Naive B cell (primary cell): ENCODE results near the gene LIME1. TPM values are rescaled to one million over a fixed set of nuclear protein-coding genes. Genes with fewer than 3 reads are reported as not detected.

ENCODE experiments used
- ATAC-seq, 2 donors: fragments of 150-1000 bp; cut with Tn5 transposase; 2 replicates each; pipeline ENCODE4 v1.10.0; 2021; ENCODE audit warnings: low read depth in 2 of 2, mild to moderate bottlenecking in 2 of 2, moderate library complexity in 2 of 2
- DNase-seq: peaks from one replicate; pipeline ENCODE4 v3.0.0; 2022
- H3K27ac Mint-ChIP-seq, 6 donors: one replicate each; pipeline ENCODE4 v1.8.0; 2020 to 2022; ENCODE audit warnings: mild to moderate bottlenecking in 6 of 6, mixed read lengths in 6 of 6, moderate library complexity in 5 of 6, inconsistent platforms in 2 of 6
- H3K27me3 Mint-ChIP-seq, 3 donors: one replicate each; pipeline ENCODE4 v1.8.0; 2021 to 2022; ENCODE audit warnings: mixed read lengths in 3 of 3, mild to moderate bottlenecking in 1 of 3
- H3K36me3 Mint-ChIP-seq, 2 donors: one replicate each; pipeline ENCODE4 v1.8.0; 2020 to 2022; ENCODE audit warnings: mixed read lengths in 2 of 2, inconsistent platforms in 1 of 2, mild to moderate bottlenecking in 1 of 2
- H3K4me1 Mint-ChIP-seq, 3 donors: one replicate each; pipeline ENCODE4 v1.8.0; 2020 to 2022; ENCODE audit warnings: mixed read lengths in 3 of 3, inconsistent platforms in 1 of 3, mild to moderate bottlenecking in 1 of 3, moderate library complexity in 1 of 3
- H3K4me3 Mint-ChIP-seq, 8 donors: one replicate each; pipeline ENCODE4 v1.8.0; 2020 to 2022; ENCODE audit warnings: mild to moderate bottlenecking in 8 of 8, mixed read lengths in 8 of 8, moderate library complexity in 8 of 8, inconsistent platforms in 2 of 8
- H3K9me3 Mint-ChIP-seq, 7 donors: one replicate each; pipeline ENCODE4 v1.8.0; 2020 to 2022; ENCODE audit warnings: mixed read lengths in 7 of 7, mild to moderate bottlenecking in 5 of 7, inconsistent platforms in 2 of 7, moderate library complexity in 1 of 7
- polyA plus RNA-seq, 6 donors: library from polyadenylated mRNA; unstranded; fragments of 300-500 nt; fragmentation: Illumina TruSeq; gene quantifications; one replicate each; pipeline ENCODE4 v1.2.3, GENCODE V29; 2021; ENCODE audit warnings: low read depth in 6 of 6

Gene LIME1
- polyA plus RNA-seq, 6 donors from 2014 or later, result 4.9 to 19.0 (median 8.8) TPM

- Mint-ChIP-seq H3K36me3 (peaks cover 0 to 6% of the 10 kb centered on the region in 2 donors), H3K9me3 (no peaks in the 10 kb centered on the region), H3K4me1 (peaks cover 9 to 19% (median 12%) of the 10 kb centered on the region in 3 donors), H3K27me3 (no peaks in the 10 kb centered on the region), H3K4me3 (no peak overlapping the region), H3K27ac (no peak overlapping the region)
- DNase-seq (no peak), ATAC-seq (no peak)
These were observed 35.5 kb upstream of the LIME1 start for GRCh38 chr20:63701051-63701328.

DNA sequence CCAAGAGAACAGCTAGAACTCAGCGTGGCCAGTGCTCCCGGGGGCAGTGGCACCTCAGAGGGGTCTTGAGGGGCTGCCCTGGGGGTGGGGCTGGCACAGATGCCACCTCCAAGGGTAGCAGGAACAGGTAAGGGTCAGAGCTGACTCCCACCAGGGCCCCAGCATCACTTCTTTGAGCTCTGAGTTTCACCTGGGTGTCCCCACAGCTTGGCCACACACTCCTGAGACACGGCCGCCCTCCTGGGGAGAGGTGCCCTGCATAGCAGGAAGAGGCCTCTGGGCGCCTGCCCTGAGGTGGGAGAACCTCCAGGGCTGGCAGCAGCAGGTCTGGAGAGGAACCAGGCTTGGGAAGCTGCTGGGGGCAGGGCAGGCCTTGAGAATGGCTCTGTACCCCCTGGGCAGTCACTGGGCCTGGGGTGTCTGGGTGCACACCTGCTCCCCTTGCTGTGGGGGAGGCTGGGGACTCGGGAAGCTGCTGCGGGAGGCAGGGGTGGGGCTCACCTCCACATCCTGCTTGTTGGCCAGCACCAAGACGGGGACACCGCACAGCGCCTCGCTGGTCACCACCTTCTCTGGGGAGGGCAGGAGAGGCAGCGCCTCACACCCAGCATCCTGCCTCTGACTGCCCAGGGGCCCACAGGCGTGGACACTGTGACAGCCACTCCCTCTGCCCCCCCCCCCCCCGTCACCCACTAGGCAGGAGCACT is 35.0 kb upstream of the LIME1 start:
- H3K4me3 Mint-ChIP-seq, result no peak overlapping the region
- no peaks in the 10 kb centered on the region for H3K9me3 Mint-ChIP-seq
- ATAC-seq (no peak), DNase-seq (no peak)
- H3K36me3 Mint-ChIP-seq, result peaks cover 0 to 6% of the 10 kb centered on the region in 2 donors
- peaks cover 6 to 19% (median 10%) of the 10 kb centered on the region in 3 donors for H3K4me1 Mint-ChIP-seq
- no peaks in the 10 kb centered on the region for H3K27me3 Mint-ChIP-seq
- H3K27ac Mint-ChIP-seq, result no peak overlapping the region

- Mint-ChIP-seq H3K4me1 (peaks cover 12 to 23% (median 16%) of the 10 kb centered on the region in 3 donors), H3K36me3 (peaks cover 0 to 6% of the 10 kb centered on the region in 2 donors), H3K4me3 (peak overlapping the region in 1 of 8 donors; percentile 38), H3K27ac (peak overlapping the region in 1 of 6 donors; percentile 39), H3K9me3 (no peaks in the 10 kb centered on the region), H3K27me3 (no peaks in the 10 kb centered on the region)
- no peak for ATAC-seq
- no peak for DNase-seq
These were observed 34.3 kb upstream of the LIME1 start for GRCh38 chr20:63702036-63702665.

DNA sequence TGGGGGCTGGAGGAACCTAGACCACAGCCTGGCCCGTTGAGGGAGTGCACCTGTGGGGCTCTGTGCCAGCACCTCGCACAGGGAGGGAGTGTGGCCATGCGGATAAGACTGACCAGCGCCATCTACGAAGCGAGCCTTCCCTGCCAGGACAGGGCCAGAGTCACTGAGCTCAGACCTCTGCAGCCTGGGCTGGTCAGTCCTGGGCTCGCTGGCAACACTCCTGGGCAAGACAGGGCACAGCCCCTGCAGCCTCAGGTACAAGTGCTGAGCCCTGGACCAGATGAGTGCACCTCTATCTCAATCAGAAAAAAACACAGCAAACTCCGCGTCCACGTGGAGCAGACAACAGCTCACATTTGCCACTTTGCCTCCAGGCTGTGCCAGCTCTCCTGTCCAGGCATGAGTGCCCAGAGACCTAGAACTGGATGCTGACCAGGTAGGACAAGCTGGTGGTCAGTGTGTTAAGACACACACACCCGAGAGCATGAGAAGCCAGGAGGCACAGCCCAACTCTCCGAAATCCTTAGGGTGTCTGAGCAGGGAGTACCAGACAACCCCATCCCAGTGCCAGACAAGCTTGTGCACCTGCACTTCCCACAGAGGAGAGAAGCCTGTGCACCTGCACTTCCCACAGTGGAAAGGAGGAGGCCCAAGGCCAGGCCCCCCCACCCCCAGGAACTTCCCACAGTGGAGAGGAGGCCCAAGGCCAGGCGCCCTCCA is 33.6 kb upstream of the LIME1 start:
- no peaks in the 10 kb centered on the region for H3K27me3 Mint-ChIP-seq
- no peaks in the 10 kb centered on the region for H3K9me3 Mint-ChIP-seq
- H3K36me3 Mint-ChIP-seq, result peaks cover 0 to 6% of the 10 kb centered on the region in 2 donors
- ATAC-seq (no peak), DNase-seq (no peak)
- peaks cover 12 to 22% (median 17%) of the 10 kb centered on the region in 3 donors for H3K4me1 Mint-ChIP-seq
- H3K4me3 Mint-ChIP-seq, result peak overlapping the region in 1 of 8 donors; percentile 47
- peak overlapping the region in 1 of 6 donors; percentile 39 for H3K27ac Mint-ChIP-seq

DNA sequence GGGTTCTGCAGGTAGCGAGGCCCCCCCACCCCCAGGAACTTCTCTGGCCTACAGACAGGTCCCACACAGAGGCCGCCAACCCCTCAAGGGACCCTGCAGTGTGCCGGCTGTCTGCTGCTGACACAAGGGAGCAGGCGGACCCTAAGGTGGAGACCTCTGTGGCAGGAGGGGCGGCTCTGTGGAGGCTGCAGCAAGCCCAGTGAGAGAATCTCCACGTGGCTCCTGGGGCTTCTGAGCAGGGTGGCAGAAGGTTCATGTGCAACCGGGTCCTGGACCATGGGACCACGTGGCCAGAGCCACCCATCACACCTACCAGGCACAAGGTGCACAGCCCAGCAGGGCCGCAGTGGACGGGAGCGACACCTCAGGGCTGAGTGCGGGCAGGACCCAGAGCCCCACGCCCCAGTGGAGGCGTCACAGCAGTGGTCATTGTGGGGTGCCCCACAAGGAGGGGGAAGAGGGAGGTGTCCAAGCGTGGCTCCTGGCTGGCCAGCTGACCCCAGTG is 32.9 kb upstream of the LIME1 start:
- no peaks in the 10 kb centered on the region for H3K27me3 Mint-ChIP-seq
- H3K4me3 Mint-ChIP-seq, result peak overlapping the region in 1 of 8 donors; percentile 69
- peaks cover 13 to 24% (median 18%) of the 10 kb centered on the region in 3 donors for H3K4me1 Mint-ChIP-seq
- no peak for DNase-seq
- no peak for ATAC-seq
- H3K36me3 Mint-ChIP-seq, result peaks cover 0 to 6% of the 10 kb centered on the region in 2 donors
- H3K27ac Mint-ChIP-seq, result no peak overlapping the region
- no peaks in the 10 kb centered on the region for H3K9me3 Mint-ChIP-seq

DNA sequence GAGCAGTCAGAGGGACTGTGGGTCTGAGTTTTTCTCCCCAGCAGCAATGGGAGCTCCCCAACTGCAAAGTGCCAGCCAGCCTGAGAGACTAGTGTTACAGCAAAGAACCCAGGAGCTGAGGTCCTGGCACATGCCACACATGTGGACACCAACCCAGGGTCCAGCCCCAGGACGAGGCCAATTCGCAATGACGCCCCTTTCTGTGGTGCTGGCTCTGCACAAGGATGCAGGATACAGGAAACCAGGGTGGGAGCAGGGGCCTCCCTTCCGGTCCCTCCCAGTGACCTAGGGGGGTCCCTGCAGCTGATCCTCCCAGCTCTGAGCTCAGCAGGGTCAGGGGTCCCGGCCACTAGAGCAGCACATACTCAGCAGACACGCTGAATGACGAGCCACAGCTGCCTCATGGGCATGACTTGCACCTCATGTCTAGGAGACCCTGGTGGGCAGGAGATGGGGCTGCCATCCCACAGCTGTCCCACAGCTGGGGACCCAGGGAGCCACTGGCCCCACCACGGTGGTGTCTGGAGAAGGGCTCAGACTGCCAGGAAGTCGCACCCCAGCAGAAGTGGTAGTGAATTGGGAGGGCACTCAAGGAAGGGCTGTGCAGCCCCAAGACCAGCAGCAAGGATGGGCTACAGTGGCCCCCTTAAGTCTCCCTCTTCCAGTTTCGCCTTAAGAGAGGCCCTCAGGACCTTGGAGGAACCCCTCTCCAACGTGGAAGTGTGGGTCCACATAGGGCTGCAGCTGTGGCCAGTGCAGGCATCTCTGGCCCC is 32.3 kb upstream of the LIME1 start:
- no peaks in the 10 kb centered on the region for H3K27me3 Mint-ChIP-seq
- peaks cover 18 to 30% (median 24%) of the 10 kb centered on the region in 3 donors for H3K4me1 Mint-ChIP-seq
- ATAC-seq (no peak), DNase-seq (no peak)
- peak overlapping the region in 1 of 6 donors; percentile 15 for H3K27ac Mint-ChIP-seq
- H3K36me3 Mint-ChIP-seq, result peaks cover 0 to 6% of the 10 kb centered on the region in 2 donors
- H3K9me3 Mint-ChIP-seq, result no peaks in the 10 kb centered on the region
- peak overlapping the region in 2 of 8 donors; percentile 63 to 69 for H3K4me3 Mint-ChIP-seq

GRCh38 chr20:63704749-63705117 is 31.7 kb upstream of the LIME1 start:
- Mint-ChIP-seq H3K27me3 (no peaks in the 10 kb centered on the region), H3K4me3 (peak overlapping the region in 2 of 8 donors; percentile 63 to 77), H3K36me3 (peaks cover 0 to 6% of the 10 kb centered on the region in 2 donors), H3K4me1 (peaks cover 18 to 33% (median 29%) of the 10 kb centered on the region in 3 donors), H3K9me3 (no peaks in the 10 kb centered on the region), H3K27ac (peak overlapping the region in 2 of 6 donors; percentile 12 to 48)
- DNase-seq, result no peak
- no peak for ATAC-seq

- DNase-seq (no peak), ATAC-seq (no peak)
- H3K4me3 Mint-ChIP-seq, result peak overlapping the region in 7 of 8 donors; percentile 40 to 88 (median 77)
- peaks cover 0 to 6% of the 10 kb centered on the region in 2 donors for H3K36me3 Mint-ChIP-seq
- no peaks in the 10 kb centered on the region for H3K9me3 Mint-ChIP-seq
- H3K4me1 Mint-ChIP-seq, result peaks cover 18 to 37% (median 35%) of the 10 kb centered on the region in 3 donors
- peak overlapping the region in 4 of 6 donors; percentile 48 to 84 (median 64) for H3K27ac Mint-ChIP-seq
- no peaks in the 10 kb centered on the region for H3K27me3 Mint-ChIP-seq
These were observed 31.0 kb upstream of the LIME1 start for GRCh38 chr20:63705232-63706026.

GRCh38 chr20:63706027-63706695 is 30.3 kb upstream of the LIME1 start:
- peaks cover 23 to 44% (median 42%) of the 10 kb centered on the region in 3 donors for H3K4me1 Mint-ChIP-seq
- H3K9me3 Mint-ChIP-seq, result no peaks in the 10 kb centered on the region
- H3K4me3 Mint-ChIP-seq, result peak overlapping the region; percentile 81 to 94 (median 86)
- H3K36me3 Mint-ChIP-seq, result peaks cover 0 to 6% of the 10 kb centered on the region in 2 donors
- no peaks in the 10 kb centered on the region for H3K27me3 Mint-ChIP-seq
- DNase-seq (no peak), ATAC-seq (no peak)
- peak overlapping the region in 4 of 6 donors; percentile 69 to 84 (median 76) for H3K27ac Mint-ChIP-seq

- Mint-ChIP-seq H3K36me3 (peaks cover under 1 to 8% of the 10 kb centered on the region in 2 donors), H3K4me3 (peak overlapping the region; percentile 81 to 94 (median 86)), H3K27me3 (no peaks in the 10 kb centered on the region), H3K27ac (peak overlapping the region in 5 of 6 donors; percentile 72 to 94 (median 84)), H3K4me1 (peaks cover 24 to 47% (median 45%) of the 10 kb centered on the region in 3 donors), H3K9me3 (no peaks in the 10 kb centered on the region)
- ATAC-seq (peak; percentile 38 to 46), DNase-seq (peak; percentile 40)
These were observed 29.5 kb upstream of the LIME1 start for GRCh38 chr20:63706852-63707557.

- ATAC-seq, result peak; percentile 89 to 92
- no peaks in the 10 kb centered on the region for H3K27me3 Mint-ChIP-seq
- peak within 1 kb of the TSS; percentile 72 to 94 (median 85) for H3K27ac Mint-ChIP-seq
- H3K4me3 Mint-ChIP-seq, result peak within 1 kb of the TSS; percentile 81 to 94 (median 86)
- no peaks in the 10 kb centered on the region for H3K9me3 Mint-ChIP-seq
- peaks cover 30 to 54% (median 52%) of the 10 kb centered on the region in 3 donors for H3K4me1 Mint-ChIP-seq
- peak; percentile 88 for DNase-seq
- H3K36me3 Mint-ChIP-seq, result peaks cover 8 to 15% of the 10 kb centered on the region in 2 donors
These were observed 28.7 kb upstream of the LIME1 start, which contains the start of the genes ARFRP1 and ZGPAT for GRCh38 chr20:63707558-63708300. TSS of gene ARFRP1 (minus strand) at chr20:63707976. CDS start at chr20:63707091, 885 bp downstream. TSS of gene ZGPAT (plus strand) at chr20:63708039. CDS start at chr20:63708581, 542 bp downstream.
